Right renal cortex interstitium (tissue), 3 donors: ENCODE measurements around the gene ABCB8. TPM values are rescaled to one million over a fixed set of nuclear protein-coding genes. Genes with fewer than 3 reads are reported as not detected.

Source experiments
- DNase-seq, 3 donors: peaks; one replicate each; pipeline ENCODE4 v3.0.0-alpha.2; 2013; ENCODE audit warnings: low read depth in 3 of 3, low spot score in 2 of 3
- polyA plus RNA-seq, 3 donors: library from polyadenylated mRNA; unstranded; fragments of 120-200 nt; gene quantifications; one replicate each; pipeline ENCODE4 v1.2.1, GENCODE V29; 2013; ENCODE audit not compliant: insufficient read length in 3 of 3

ABCB8 gene
- polyA plus RNA-seq, 3 donors = 15.2 to 18.4 (median 15.5) TPM

DNA sequence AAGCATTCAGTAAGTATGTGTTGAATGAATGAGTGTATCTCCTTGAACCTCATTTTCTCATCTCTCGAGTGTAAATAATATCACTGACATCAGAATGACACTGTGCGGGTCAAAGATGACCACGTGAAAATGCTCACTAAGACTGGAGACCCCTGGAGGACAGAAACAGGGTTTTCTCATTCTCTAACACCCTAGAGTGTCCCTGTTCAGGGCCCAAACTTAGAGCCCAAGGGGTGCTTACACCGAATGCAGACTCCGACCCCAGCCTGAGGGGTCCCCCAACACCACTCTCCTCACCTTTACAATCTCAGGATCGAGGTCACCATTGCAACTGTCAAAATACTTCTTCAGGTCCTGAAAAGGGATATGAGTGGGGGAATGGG, 28.0 kb downstream of the ABCB8 start:
- DNase-seq = no peak

- no peak for DNase-seq
Observed at GRCh38 chr7:151056666-151057505, 28.6 kb downstream of the ABCB8 start.

- DNase-seq = no peak
Observed at GRCh38 chr7:151057506-151057988, 29.3 kb downstream of the ABCB8 start, which contains the start of gene CDK5. Gene CDK5 (minus strand): TSS chr7:151057897. CDS start chr7:151057848, 49 bp downstream.

- DNase-seq = peak; percentile 95 to 99 (median 96)
Observed at GRCh38 chr7:151057989-151058780, 29.9 kb downstream of the ABCB8 start.

DNA sequence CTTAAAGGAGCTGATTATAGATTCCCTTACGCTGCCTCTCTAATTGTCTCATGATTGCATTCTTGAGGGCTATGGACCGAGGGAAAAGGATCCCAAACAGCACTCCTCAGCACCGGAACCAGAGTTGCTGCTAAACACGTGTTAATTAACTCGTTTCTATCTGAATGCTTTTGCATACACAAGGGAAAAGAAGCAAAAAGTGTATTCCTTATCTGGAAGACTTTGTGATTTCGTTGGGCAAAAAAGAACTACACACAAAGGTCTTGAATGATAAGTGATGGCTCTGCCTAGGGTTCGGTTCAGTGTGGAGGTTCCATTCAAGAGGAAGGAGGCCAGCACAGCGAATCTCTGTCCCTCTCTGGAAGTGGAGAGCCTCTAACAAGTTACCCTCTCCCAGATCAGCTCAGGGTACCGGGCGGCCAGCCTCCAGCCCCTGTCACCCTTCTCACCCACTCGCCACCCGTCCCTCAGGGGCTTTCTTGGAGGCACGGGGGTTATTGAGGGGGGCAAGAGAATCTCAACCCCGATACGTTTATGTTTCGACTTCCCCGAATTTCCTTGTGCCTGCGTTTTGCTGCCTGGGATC, 30.6 kb downstream of the ABCB8 start:
- DNase-seq = no peak

GRCh38 chr7:151059367-151060112, 31.3 kb downstream of the ABCB8 start, which contains the start of gene SLC4A2:
Gene SLC4A2 (plus strand): TSS chr7:151059589. CDS start chr7:151061988, 2,399 bp downstream.
- DNase-seq = no peak

DNA sequence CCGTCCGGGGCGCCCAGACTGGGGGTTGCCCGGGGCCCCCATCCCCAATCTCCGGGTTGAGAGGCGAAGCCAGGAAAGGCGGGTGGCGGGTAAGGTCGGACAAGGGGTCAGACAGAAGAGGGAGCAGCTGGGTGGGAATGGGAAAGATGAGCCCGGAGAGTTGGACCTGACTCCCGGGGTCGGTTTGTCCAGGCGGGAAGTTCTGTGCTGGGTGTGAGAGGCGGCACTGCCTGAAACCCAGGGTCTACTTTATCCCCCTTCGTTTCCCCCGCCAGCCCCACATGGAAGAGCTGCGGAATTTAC, 31.8 kb downstream of the ABCB8 start:
- DNase-seq = no peak

DNA sequence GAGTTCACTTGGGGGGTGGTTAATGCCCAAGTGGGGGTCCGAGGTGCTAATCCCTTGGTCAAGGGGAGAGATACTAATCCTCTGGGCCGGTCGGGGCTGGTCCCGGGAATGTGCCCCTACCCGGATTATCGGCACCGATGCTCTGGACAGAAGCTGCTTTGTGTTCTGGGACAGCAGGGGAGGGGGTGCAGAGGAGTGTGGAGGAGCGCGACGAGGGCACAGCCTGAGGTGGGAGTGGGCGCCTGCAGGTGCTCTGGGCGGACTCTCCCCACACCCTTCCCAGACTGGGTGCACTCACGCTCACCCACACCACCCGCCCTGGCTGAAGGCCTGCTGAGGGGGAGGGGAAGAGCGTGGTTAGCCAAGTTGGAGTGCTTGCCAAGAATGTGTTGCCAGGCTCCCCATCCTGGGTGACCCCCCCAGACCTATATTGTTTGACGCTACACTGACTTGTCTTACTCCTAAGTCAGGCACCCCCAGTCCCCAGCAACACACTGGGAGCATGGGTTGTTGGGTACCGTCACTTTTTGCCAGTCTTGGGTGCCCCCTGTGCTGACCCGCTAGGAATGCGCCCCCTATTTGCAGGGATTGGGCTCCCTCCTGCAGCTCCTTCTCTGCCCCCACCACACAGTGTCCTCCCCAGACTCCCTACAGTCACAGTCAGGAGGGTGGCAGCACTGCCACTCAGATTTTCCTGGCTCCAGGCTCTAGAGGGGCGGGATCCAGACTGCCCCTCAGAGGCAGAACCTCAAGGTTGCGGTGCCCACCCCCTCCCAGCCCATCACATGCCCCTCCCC, 32.4 kb downstream of the ABCB8 start:
- DNase-seq = no peak

DNA sequence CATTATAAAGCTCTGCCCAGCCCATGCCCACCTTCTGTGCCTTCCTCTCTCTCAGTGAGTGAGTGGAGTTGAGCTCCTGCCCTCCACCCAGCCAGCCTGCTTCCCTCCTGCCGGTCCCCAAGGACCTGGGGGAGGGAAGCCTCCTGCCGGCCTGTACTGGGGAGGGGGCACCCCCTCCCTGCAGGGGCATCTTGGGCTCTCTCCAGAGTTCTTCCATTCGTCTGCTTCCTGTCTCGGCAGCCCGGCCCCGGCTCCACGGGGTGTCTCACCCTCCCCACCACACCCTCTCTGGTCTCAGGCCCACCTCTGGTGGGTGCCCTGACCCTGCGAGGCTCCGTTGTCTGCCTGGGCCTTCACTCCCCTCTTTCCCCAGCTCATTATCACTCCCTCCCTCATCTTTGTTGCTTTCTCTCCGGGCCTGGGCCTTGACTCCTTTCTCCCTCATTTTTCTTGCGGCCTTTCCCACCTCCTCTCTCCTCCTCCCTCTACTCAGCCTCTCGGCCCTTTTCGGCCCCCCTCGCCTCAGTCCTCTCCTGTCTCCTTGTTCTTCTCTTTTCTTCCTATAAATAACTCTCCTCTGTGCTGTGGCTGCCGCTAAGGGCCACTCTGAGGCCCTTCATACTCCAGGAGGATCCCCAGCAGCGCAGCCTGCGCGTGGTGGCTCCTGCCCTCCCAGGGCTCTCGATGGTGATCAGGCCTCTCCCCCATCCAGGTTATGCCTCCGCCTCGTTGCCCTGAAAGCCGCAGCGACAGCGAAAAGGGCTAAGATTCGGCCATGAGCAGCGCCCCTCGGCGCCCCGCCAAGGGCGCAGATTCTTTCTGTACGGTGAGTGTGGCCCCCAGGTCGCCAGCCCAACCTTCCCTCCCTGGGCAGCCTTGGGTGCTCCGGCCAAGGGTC, 33.2 kb downstream of the ABCB8 start:
- DNase-seq = no peak

GRCh38 chr7:151062111-151062398, 33.8 kb downstream of the ABCB8 start:
- DNase-seq = no peak

DNA sequence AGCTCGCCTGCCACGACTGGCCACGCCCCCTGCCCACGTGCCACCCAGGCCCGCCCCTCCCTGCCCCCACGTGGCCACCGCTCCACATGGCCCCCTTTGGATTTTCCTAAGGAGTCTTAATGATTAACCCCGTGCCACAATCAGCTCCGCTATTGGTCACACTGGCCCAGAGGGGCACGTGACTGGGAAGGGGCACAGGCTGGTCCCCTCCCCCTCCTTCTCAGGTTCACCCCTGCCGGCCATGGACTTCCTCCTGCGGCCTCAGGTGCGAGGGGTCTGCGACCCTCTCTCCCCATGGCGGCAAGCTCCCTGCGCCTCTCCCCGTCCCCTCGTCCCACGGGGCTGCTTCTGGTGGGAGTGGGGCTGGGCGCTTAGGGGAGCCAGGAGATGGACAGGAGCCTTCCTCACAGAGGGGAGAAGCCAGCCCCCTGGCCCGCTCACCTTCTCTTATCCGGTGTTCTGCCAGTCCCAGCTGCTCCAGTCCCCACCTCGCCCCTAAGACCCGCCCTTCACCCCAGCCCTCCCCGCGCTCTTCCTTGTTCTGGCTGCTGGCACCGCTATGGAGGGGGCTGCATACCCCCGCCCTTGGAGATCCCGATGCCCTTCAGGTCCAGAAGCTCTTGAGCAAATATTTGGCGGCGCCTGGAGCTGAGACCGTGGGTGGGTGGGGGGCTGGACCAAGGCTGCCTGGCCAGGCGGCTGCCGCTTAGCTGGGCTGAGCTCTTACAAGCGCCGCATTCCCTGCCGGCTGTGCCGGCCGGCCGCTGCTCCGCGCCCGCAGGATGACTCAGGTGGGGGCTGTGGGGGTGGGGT, 34.4 kb downstream of the ABCB8 start:
- no peak for DNase-seq

DNA sequence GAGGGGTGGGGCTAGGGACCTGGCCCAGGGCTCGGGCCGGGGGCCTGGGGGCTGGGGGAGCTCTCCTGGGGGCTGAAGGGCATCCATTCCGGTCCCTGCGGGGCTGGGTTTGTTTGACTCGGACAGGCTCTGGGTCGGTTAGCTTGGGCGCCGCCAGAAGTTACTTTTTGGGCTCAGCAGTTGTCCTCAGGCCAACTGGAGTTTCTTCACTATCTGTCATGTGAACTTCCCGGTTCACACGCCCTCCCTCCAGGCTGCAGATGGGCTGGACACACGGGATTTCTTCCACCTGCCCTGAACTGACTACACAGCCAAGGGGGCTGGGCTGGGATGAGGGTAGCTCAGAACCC, 34.9 kb downstream of the ABCB8 start:
- DNase-seq = no peak

DNA sequence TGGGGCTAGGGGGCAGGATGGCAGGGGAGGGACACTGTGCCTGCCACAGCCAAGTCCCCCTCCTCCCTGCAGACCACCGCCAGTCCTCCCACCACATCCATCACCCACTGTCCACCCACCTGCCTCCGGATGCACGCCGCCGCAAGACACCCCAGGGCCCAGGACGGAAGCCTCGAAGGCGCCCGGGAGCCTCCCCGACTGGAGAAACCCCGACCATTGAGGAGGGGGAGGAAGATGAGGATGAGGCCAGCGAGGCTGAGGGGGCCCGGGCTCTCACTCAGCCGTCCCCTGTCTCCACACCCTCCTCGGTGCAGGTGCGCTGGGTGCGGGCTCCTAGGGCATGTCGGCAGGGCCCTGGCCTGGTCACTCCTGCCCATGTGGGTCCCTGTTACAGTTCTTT, 36.2 kb downstream of the ABCB8 start:
- DNase-seq = no peak

- no peak for DNase-seq
Observed at GRCh38 chr7:151064993-151065392, 36.7 kb downstream of the ABCB8 start.

- DNase-seq = no peak
Observed at GRCh38 chr7:151065516-151065915, 37.3 kb downstream of the ABCB8 start.

- no peak for DNase-seq
Observed at GRCh38 chr7:151066273-151066974, 38.2 kb downstream of the ABCB8 start.

DNA sequence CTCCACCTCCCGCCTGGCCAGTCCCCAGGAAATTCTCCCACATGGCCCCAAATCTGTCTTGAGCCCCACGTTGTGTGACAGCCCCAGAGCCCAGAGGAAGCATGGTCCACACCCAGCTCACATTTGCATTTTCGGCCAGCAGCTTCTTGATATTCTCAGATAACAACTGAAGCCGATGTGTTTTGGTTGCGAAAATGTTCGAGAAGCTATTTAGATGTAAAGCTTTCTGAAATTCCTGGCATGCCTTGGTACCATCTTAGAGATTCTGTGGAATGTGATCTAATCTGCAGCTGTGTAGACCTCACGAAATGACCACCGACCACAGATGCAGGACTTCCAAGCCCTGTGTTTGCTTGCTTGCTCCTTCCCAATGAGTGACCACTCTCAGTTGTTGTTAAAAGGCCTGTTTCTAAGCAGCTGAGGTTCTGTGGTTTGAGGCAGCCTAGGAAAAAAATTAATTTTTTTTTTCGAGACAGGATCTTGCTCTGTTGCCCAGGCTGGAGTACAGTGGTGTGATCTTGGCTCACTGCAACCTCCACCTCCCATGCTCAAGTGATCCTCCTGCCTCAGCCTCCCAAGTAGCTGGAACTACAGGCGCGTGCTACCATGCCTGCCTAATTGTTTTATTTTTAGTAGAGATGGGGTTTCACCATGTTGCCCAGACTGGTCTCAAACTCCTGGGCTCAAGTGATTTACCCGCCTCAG, 40.0 kb downstream of the ABCB8 start:
- no peak for DNase-seq
